H1 (cell line): ENCODE data around the gene RIMBP2. TPM values are rescaled to one million over a fixed set of nuclear protein-coding genes. Genes with fewer than 3 reads are reported as not detected.

ENCODE experiments used
- GTF2F1 ChIP-seq: IDR thresholded peaks from 2 replicates; pipeline ENCODE4 v1.6.1; 2012; ENCODE audit warnings: low read depth, low read length, improper control_type of control experiment, borderline replicate concordance
- NRF1 ChIP-seq: IDR thresholded peaks from 2 replicates; pipeline ENCODE4 v1.6.1; 2011; ENCODE audit warnings: mild to moderate bottlenecking, low read depth, low read length, improper control_type of control experiment
- RFX5 ChIP-seq: IDR thresholded peaks from 2 replicates; pipeline ENCODE4 v1.6.1; 2011; ENCODE audit warnings: low read depth, low read length, improper control_type of control experiment, borderline replicate concordance
- polyA plus RNA-seq, 7 experiments: library from polyadenylated mRNA; depleted of rRNA in 3 of 7; stranded (reverse) in 5 of 7; unstranded in 2 of 7; fragments of >200 nt in 5 of 7; fragments of 200-250 nt in 2 of 7; gene quantifications; 1 replicate in 5 of 7; 2 replicates in 1 of 7; 4 replicates in 1 of 7; pipeline versions ENCODE4 v1.2.1 to v1.2.3, GENCODE V29; 2011 to 2013; ENCODE audit warnings: missing spikeins in 2 of 7, mixed read lengths in 2 of 7
- total RNA-seq: library from RNA; stranded (reverse); fragmentation: NEBNext Ultra II Directional; extraction: Animal tissue kit (Norgen Biotek cat#: 25700); gene quantifications from 2 replicates; pipeline ENCODE4 v1.2.1, GENCODE V29; 2021

RIMBP2 gene
- total and polyA plus RNA-seq, 2 of the 8 experiments (the other 6 are each of a cell fraction or from before 2014, with no cell fraction given), result 0.18 to 0.65 TPM

GRCh38 chr12:130606231-130606630, 109.9 kb downstream of the RIMBP2 start (continued):
- TF ChIP-seq RFX5 (no peak), NRF1 (no peak), GTF2F1 (no peak)
